Panc1 (cell line): ENCODE results near the gene ZDHHC13.

Source experiments
- CTCF ChIP-seq: fragments of 450-650 bp; IDR thresholded peaks from 2 replicates; pipeline ENCODE4 v1.5.1; 2017; ENCODE audit warnings: mild to moderate bottlenecking
- POLR2AphosphoS5 ChIP-seq: IDR thresholded peaks from 2 replicates; pipeline ENCODE4 v1.6.1; 2012; ENCODE audit warnings: mild to moderate bottlenecking, low read depth, low read length, moderate library complexity
- TCF7L2 ChIP-seq: IDR thresholded peaks from 2 replicates; pipeline ENCODE4 v1.6.1; 2011; ENCODE audit warnings: mild to moderate bottlenecking, low read depth, low read length, inconsistent platforms

- TF ChIP-seq CTCF, result no peak
- TF ChIP-seq POLR2AphosphoS5, result no peak
- no peak for TF ChIP-seq TCF7L2
These were observed 46.6 kb downstream of the ZDHHC13 start for GRCh38 chr11:19163617-19164016.
